ENCODE measurements around the gene HMG20A. TPM values are rescaled to one million over a fixed set of nuclear protein-coding genes. Genes with fewer than 3 reads are reported as not detected.

HMG20A gene
- polyA plus RNA-seq (2013): 32.7 and 35.4 TPM in 2 replicates

- Histone ChIP-seq H4K8ac (ENCODE audit: low read depth, low read length) (peak within 1 kb of the TSS; percentile 97), H2AFZ (ENCODE audit: insufficient read depth, low read length, poor library complexity) (peak within 1 kb of the TSS; percentile 100), H3K4me2 (ENCODE audit: low read length) (peak within 1 kb of the TSS; percentile 97), H2BK12ac (ENCODE audit: low read length) (peak within 1 kb of the TSS; percentile 98), H2BK5ac (ENCODE audit: low read depth, low read length, poor library complexity) (peak within 1 kb of the TSS; percentile 99), H3K14ac (ENCODE audit: low read length) (peak within 1 kb of the TSS; percentile 99), H3K4me1 (ENCODE audit: control insufficient read depth in 1 of 2, insufficient read depth in 2 of 2, low read length in 2 of 2) (peaks cover 4% of the 10 kb centered on the region in 2 experiments), H4K91ac (ENCODE audit: low read depth, low read length) (peak within 1 kb of the TSS; percentile 93), H3K79me1 (ENCODE audit: low read length) (peaks cover 19% of the 10 kb centered on the region), H3K4me3 (ENCODE audit: low read depth, low read length) (peak within 1 kb of the TSS; percentile 86), H3K79me2 (ENCODE audit: control insufficient read depth, insufficient read depth, low read length, poor library complexity) (peaks cover 19% of the 10 kb centered on the region), H3K27ac (ENCODE audit: low read depth, low read length) (peak within 1 kb of the TSS; percentile 81), H3K36me3 (ENCODE audit: control insufficient read depth in 1 of 2, insufficient read depth in 2 of 2, low read length in 2 of 2) (no peaks in the 10 kb centered on the region), H2AK5ac (ENCODE audit: low read length) (peak within 1 kb of the TSS; percentile 95), H3K4ac (ENCODE audit: low read depth, low read length) (peak within 1 kb of the TSS; percentile 99), H3K27me3 (ENCODE audit: insufficient read depth, low read length) (no peaks in the 10 kb centered on the region), H2BK120ac (ENCODE audit: insufficient read depth, low read length, poor library complexity) (peak within 1 kb of the TSS; percentile 96), H4K12ac (ENCODE audit: low read depth, low read length) (peak within 1 kb of the TSS; percentile 100), H3K9ac (ENCODE audit: low read length) (peak within 1 kb of the TSS; percentile 88), H3K9me3 (ENCODE audit: insufficient read depth, low read depth, low read length) (no peaks in the 10 kb centered on the region), H3K18ac (ENCODE audit: low read length) (peak within 1 kb of the TSS; percentile 99), H3K23ac (ENCODE audit: low read length) (no peak within 1 kb of the TSS)
- DNase-seq: peak in 1 of 2 donors; percentile 84
- no CpG with 5 or more reads among the region's 25 CpGs for WGBS (ENCODE audit: extremely low coverage, insufficient coverage, insufficient read length)
Observed at GRCh38 chr15:77420610-77421369, at the start of gene HMG20A. Gene HMG20A, plus strand, starts transcription at chr15:77420888. Its CDS starts 37,520 bp downstream, at chr15:77458408.

DNA sequence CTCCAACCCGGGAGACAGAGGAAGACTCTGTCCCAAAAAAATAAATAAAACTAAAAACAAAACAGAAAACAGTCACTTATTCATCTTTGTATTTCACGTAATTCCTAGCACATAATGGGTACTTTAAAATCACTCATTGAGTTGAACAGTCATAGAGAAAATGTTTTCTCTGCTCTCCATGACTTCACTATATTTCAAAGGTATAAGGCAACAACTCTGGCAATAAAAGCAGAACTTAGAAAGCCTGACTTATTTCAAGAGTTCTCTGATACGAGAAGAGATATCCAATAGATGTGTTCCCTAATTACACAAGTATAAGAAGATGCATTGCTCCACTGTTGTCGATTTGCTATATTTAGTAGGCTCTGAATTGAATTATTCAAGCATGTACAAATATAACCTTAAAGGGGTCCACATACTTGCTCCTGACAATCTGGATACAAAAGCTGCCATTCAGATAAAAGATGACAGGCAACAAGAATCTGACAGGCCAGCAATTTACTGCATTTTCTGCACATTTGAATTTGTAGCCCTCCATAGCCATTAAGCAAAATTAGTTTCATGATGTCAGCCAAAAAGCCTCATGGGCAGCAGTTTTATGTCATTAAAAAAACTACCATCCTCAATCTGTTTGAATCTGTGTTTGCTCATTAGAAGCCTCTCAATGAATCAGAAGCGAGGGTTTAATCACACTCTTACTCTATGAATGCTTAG is 48.7 kb upstream of the HMG20A start:
- H3K14ac ChIP-seq (ENCODE audit: low read length): no peak overlapping the region
- no CpG with 5 or more reads among the region's 5 CpGs for WGBS (ENCODE audit: extremely low coverage, insufficient coverage, insufficient read length)
- H3K27ac ChIP-seq (ENCODE audit: low read depth, low read length): no peak overlapping the region
- no peak overlapping the region for H2BK120ac ChIP-seq (ENCODE audit: insufficient read depth, low read length, poor library complexity)
- no peak overlapping the region for H4K12ac ChIP-seq (ENCODE audit: low read depth, low read length)
- H3K9me3 ChIP-seq (ENCODE audit: insufficient read depth, low read depth, low read length): no peaks in the 10 kb centered on the region
- H3K79me1 ChIP-seq (ENCODE audit: low read length): no peaks in the 10 kb centered on the region
- H3K4me3 ChIP-seq (ENCODE audit: low read depth, low read length): no peak overlapping the region
- no peak for DNase-seq
- no peak overlapping the region for H2BK12ac ChIP-seq (ENCODE audit: low read length)
- no peaks in the 10 kb centered on the region for H3K36me3 ChIP-seq (ENCODE audit: control insufficient read depth in 1 of 2, insufficient read depth in 2 of 2, low read length in 2 of 2)
- H3K4ac ChIP-seq (ENCODE audit: low read depth, low read length): no peak overlapping the region
- no peak overlapping the region for H4K8ac ChIP-seq (ENCODE audit: low read depth, low read length)
- no peak overlapping the region for H2AFZ ChIP-seq (ENCODE audit: insufficient read depth, low read length, poor library complexity)
- H3K4me2 ChIP-seq (ENCODE audit: low read length): no peak overlapping the region
- H2AK5ac ChIP-seq (ENCODE audit: low read length): no peak overlapping the region
- H2BK5ac ChIP-seq (ENCODE audit: low read depth, low read length, poor library complexity): no peak overlapping the region
- no peak overlapping the region for H3K18ac ChIP-seq (ENCODE audit: low read length)
- peaks cover 2% of the 10 kb centered on the region for H3K79me2 ChIP-seq (ENCODE audit: control insufficient read depth, insufficient read depth, low read length, poor library complexity)
- no peak overlapping the region for H3K23ac ChIP-seq (ENCODE audit: low read length)
- H3K9ac ChIP-seq (ENCODE audit: low read length): no peak overlapping the region
- no peak overlapping the region for H4K91ac ChIP-seq (ENCODE audit: low read depth, low read length)
- no peaks in the 10 kb centered on the region for H3K27me3 ChIP-seq (ENCODE audit: insufficient read depth, low read length)
- peaks cover 0 to 5% of the 10 kb centered on the region in 2 experiments for H3K4me1 ChIP-seq (ENCODE audit: control insufficient read depth in 1 of 2, insufficient read depth in 2 of 2, low read length in 2 of 2)

DNA sequence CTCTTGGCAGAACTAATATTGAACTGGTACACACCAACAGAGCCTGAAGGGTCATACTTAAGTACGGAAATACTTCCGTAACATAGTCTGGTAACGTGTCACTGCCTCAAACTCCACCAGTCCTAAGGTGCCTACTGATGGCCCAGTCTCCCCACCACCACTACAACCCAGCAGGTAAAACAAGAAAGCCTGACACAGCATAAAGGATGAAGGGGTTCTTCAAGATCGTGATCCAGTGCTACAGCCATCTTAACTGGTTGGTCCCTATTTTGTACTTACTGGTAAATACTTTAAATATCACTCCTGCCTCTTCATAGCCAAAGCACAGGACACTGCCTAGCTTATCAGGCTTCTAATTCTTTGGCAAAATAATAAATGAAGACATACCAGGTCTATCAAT is 47.2 kb upstream of the HMG20A start:
- no peak overlapping the region for H3K27ac ChIP-seq (ENCODE audit: low read depth, low read length)
- H3K18ac ChIP-seq (ENCODE audit: low read length): no peak overlapping the region
- H3K14ac ChIP-seq (ENCODE audit: low read length): no peak overlapping the region
- H4K12ac ChIP-seq (ENCODE audit: low read depth, low read length): no peak overlapping the region
- H3K4ac ChIP-seq (ENCODE audit: low read depth, low read length): no peak overlapping the region
- H3K9ac ChIP-seq (ENCODE audit: low read length): no peak overlapping the region
- no peak overlapping the region for H2AFZ ChIP-seq (ENCODE audit: insufficient read depth, low read length, poor library complexity)
- peaks cover 0 to 5% of the 10 kb centered on the region in 2 experiments for H3K4me1 ChIP-seq (ENCODE audit: control insufficient read depth in 1 of 2, insufficient read depth in 2 of 2, low read length in 2 of 2)
- no peak overlapping the region for H2AK5ac ChIP-seq (ENCODE audit: low read length)
- no peak overlapping the region for H2BK120ac ChIP-seq (ENCODE audit: insufficient read depth, low read length, poor library complexity)
- no CpG with 5 or more reads among the region's 4 CpGs for WGBS (ENCODE audit: extremely low coverage, insufficient coverage, insufficient read length)
- H3K9me3 ChIP-seq (ENCODE audit: insufficient read depth, low read depth, low read length): no peaks in the 10 kb centered on the region
- H3K79me2 ChIP-seq (ENCODE audit: control insufficient read depth, insufficient read depth, low read length, poor library complexity): peaks cover 2% of the 10 kb centered on the region
- no peak overlapping the region for H2BK12ac ChIP-seq (ENCODE audit: low read length)
- no peak overlapping the region for H4K91ac ChIP-seq (ENCODE audit: low read depth, low read length)
- no peaks in the 10 kb centered on the region for H3K79me1 ChIP-seq (ENCODE audit: low read length)
- H3K4me3 ChIP-seq (ENCODE audit: low read depth, low read length): no peak overlapping the region
- no peak overlapping the region for H3K23ac ChIP-seq (ENCODE audit: low read length)
- no peak overlapping the region for H3K4me2 ChIP-seq (ENCODE audit: low read length)
- no peaks in the 10 kb centered on the region for H3K27me3 ChIP-seq (ENCODE audit: insufficient read depth, low read length)
- no peak overlapping the region for H2BK5ac ChIP-seq (ENCODE audit: low read depth, low read length, poor library complexity)
- H3K36me3 ChIP-seq (ENCODE audit: control insufficient read depth in 1 of 2, insufficient read depth in 2 of 2, low read length in 2 of 2): no peaks in the 10 kb centered on the region
- no peak overlapping the region for H4K8ac ChIP-seq (ENCODE audit: low read depth, low read length)
- no peak for DNase-seq

GRCh38 chr15:77375133-77375532 is 45.6 kb upstream of the HMG20A start:
- no peaks in the 10 kb centered on the region for H3K79me1 ChIP-seq (ENCODE audit: low read length)
- no peak overlapping the region for H4K91ac ChIP-seq (ENCODE audit: low read depth, low read length)
- no peak overlapping the region for H3K4ac ChIP-seq (ENCODE audit: low read depth, low read length)
- H2BK5ac ChIP-seq (ENCODE audit: low read depth, low read length, poor library complexity): no peak overlapping the region
- no peak overlapping the region for H3K23ac ChIP-seq (ENCODE audit: low read length)
- no peak overlapping the region for H3K18ac ChIP-seq (ENCODE audit: low read length)
- H2AFZ ChIP-seq (ENCODE audit: insufficient read depth, low read length, poor library complexity): no peak overlapping the region
- H2BK12ac ChIP-seq (ENCODE audit: low read length): no peak overlapping the region
- H3K9me3 ChIP-seq (ENCODE audit: insufficient read depth, low read depth, low read length): no peaks in the 10 kb centered on the region
- no peak overlapping the region for H4K12ac ChIP-seq (ENCODE audit: low read depth, low read length)
- no peaks in the 10 kb centered on the region for H3K27me3 ChIP-seq (ENCODE audit: insufficient read depth, low read length)
- WGBS (ENCODE audit: extremely low coverage, insufficient coverage, insufficient read length): no CpG with 5 or more reads among the region's 1 CpG
- no peak overlapping the region for H3K4me3 ChIP-seq (ENCODE audit: low read depth, low read length)
- H4K8ac ChIP-seq (ENCODE audit: low read depth, low read length): no peak overlapping the region
- peaks cover 2% of the 10 kb centered on the region for H3K79me2 ChIP-seq (ENCODE audit: control insufficient read depth, insufficient read depth, low read length, poor library complexity)
- DNase-seq: no peak
- peaks cover 0 to 5% of the 10 kb centered on the region in 2 experiments for H3K4me1 ChIP-seq (ENCODE audit: control insufficient read depth in 1 of 2, insufficient read depth in 2 of 2, low read length in 2 of 2)
- H3K36me3 ChIP-seq (ENCODE audit: control insufficient read depth in 1 of 2, insufficient read depth in 2 of 2, low read length in 2 of 2): no peaks in the 10 kb centered on the region
- H3K4me2 ChIP-seq (ENCODE audit: low read length): no peak overlapping the region
- H3K14ac ChIP-seq (ENCODE audit: low read length): no peak overlapping the region
- H2AK5ac ChIP-seq (ENCODE audit: low read length): no peak overlapping the region
- H3K9ac ChIP-seq (ENCODE audit: low read length): no peak overlapping the region
- H2BK120ac ChIP-seq (ENCODE audit: insufficient read depth, low read length, poor library complexity): no peak overlapping the region
- no peak overlapping the region for H3K27ac ChIP-seq (ENCODE audit: low read depth, low read length)

Data from trophoblast cell (in vitro differentiated cells and primary cell).